ENCODE results near the gene PTCSC3. TPM values are rescaled to one million over a fixed set of nuclear protein-coding genes. Genes with fewer than 3 reads are reported as not detected.

The PTCSC3 gene
- total RNA-seq, 1 experiment from 2014 or later: not detected

DNA sequence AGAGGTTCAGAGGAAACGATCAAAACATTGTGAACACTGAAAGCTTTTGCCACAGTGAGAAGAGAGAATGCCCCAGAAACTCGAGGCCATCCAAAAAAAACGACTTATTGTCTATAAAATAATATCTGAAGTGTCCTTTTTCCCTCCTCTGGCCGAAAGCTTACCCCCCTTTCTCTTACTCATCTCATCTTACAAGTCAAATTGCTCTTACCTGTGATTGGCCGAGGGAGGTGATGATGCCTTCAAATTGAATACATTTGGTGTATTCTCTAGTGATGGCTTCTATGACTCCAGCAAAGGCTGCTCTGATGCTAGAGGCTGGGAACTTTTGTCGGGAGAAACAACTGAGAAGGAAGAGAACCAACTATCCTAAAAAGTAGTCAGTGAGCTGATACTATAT is 90.7 kb downstream of the PTCSC3 start:
- Histone ChIP-seq H3K27me3 (replicated peaks; ENCODE audit: control insufficient read depth, insufficient read depth, low read length) (no peaks in the 10 kb centered on the region), H3K4me3 (ENCODE audit: low read depth, low read length) (no peak overlapping the region), H3K4me1 (peaks cover 5% of the 10 kb centered on the region), H3K9me3 (no peaks in the 10 kb centered on the region), H3K36me3 (ENCODE audit: control insufficient read depth, insufficient read depth, low read length) (no peaks in the 10 kb centered on the region)
- POLR2A ChIA-PET: no interaction called here
- peaks cover 9% of the 10 kb centered on the region for H3K27me3 Mint-ChIP-seq (ENCODE audit: insufficient read depth, unreplicated experiment)
- TF ChIP-seq, protein P1, sequence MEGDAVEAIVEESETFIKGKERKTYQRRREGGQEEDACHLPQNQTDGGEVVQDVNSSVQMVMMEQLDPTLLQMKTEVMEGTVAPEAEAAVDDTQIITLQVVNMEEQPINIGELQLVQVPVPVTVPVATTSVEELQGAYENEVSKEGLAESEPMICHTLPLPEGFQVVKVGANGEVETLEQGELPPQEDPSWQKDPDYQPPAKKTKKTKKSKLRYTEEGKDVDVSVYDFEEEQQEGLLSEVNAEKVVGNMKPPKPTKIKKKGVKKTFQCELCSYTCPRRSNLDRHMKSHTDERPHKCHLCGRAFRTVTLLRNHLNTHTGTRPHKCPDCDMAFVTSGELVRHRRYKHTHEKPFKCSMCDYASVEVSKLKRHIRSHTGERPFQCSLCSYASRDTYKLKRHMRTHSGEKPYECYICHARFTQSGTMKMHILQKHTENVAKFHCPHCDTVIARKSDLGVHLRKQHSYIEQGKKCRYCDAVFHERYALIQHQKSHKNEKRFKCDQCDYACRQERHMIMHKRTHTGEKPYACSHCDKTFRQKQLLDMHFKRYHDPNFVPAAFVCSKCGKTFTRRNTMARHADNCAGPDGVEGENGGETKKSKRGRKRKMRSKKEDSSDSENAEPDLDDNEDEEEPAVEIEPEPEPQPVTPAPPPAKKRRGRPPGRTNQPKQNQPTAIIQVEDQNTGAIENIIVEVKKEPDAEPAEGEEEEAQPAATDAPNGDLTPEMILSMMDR (IDR thresholded peaks at IDR 0.05; ENCODE audit: insufficient read depth in 1 of 2, low read depth in 1 of 2, low read length in 1 of 2, severe bottlenecking in 1 of 2, unreplicated experiment in 1 of 2): no peak
- H3K27ac Mint-ChIP-seq (ENCODE audit: unreplicated experiment): no peak overlapping the region
- no TSS peak for BruUV-seq (replicated peaks)
- CTCF ChIA-PET: interaction anchor here (0.6 to 1.0 kb wide), 2 partner anchors 15 to 422 kb away, joined by 3 read pairs; no protein-coding TSS in a partner anchor
- intact Hi-C loops (cut with micrococcal nuclease; ENCODE audit: unreplicated experiment): no loop called here
- no peaks in the 10 kb centered on the region for H3K9me3 Mint-ChIP-seq (ENCODE audit: unreplicated experiment)
- peaks cover 3% of the 10 kb centered on the region for H3K4me1 Mint-ChIP-seq (ENCODE audit: low read depth, unreplicated experiment)
- H3K36me3 Mint-ChIP-seq (ENCODE audit: insufficient read depth, unreplicated experiment): no peaks in the 10 kb centered on the region
- no peak for DNase-seq
- no peak overlapping the region for H3K4me3 Mint-ChIP-seq (ENCODE audit: unreplicated experiment)

Other genes with a start within 250 kb of the PTCSC3 start
- gene MBIP, start 143.9 kb upstream of the PTCSC3 start, total RNA-seq (2022): 27.8 and 28.8 TPM in 2 replicates

Data from Caco-2 (cell line).